ENCODE results near the gene TDRD7. TPM values are rescaled to one million over a fixed set of nuclear protein-coding genes. Genes with fewer than 3 reads are reported as not detected.
A peak's percentile ranks its signal among the peaks of the same experiment; 100 is the strongest.

TDRD7 gene
- total and polyA plus RNA-seq, 2 of the 13 experiments (the other 11 are each of a cell fraction or from before 2014, with no cell fraction given): 9.8 to 15.5 TPM

DNA sequence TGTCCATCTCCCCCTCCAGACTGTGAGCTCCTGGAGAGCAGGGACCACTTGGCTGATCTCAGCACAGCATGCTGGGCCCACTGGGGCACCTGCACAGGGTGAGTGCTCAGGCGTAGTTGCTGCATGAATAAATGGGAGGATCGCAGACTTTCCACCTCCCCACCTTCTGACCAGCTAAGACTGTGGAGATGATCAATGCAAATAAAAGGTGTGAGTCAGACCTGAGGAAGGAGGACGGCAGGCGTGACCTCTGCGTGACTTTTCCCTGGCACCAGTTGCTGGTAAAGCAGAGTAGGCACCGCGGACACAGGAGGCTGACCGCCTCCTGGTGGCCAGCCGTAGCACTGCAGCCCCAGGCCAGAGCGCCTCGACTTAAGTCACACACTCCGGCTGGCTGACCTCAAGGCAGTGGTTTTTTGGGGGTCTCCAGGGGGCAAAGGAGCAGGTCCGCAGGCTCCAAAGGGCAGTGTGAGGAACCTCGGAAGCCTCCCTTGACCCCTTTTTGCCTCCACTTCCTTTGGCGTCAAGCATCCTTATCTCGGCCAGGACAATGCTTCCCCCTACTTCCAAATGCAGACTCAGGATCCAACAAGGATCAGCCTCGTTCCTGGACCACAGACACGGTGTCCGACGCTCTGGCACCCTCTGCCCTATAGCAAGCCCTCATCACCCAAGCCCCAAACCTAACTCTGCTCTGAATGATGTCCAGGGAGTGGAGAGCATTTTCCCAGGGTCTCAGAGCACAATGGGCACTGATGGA is 12.7 kb upstream of the TDRD7 start (continued):
- no peak for TF ChIP-seq SRY (CRISPR knock-in tag; IDR thresholded peaks at IDR 0.05)
- TF ChIP-seq ATM (IDR thresholded peaks at IDR 0.05; ENCODE audit: borderline replicate concordance): no peak
- no peak for TF ChIP-seq ZNF3 (CRISPR knock-in tag; IDR thresholded peaks at IDR 0.05)
- TF ChIP-seq ZNF75D (CRISPR knock-in tag; IDR thresholded peaks at IDR 0.05; ENCODE audit: borderline replicate concordance): no peak
- no peak for TF ChIP-seq IKZF4 (CRISPR knock-in tag; IDR thresholded peaks at IDR 0.05; ENCODE audit: borderline replicate concordance, low read depth, not compliant biosample characterization)
- no peak for TF ChIP-seq TBL1XR1 (IDR thresholded peaks at IDR 0.05; ENCODE audit: borderline replicate concordance, low read length, partially characterized antibody)
- no peak for TF ChIP-seq RORA (CRISPR knock-in tag; IDR thresholded peaks at IDR 0.05)
- no peak for TF ChIP-seq SRSF9 (IDR thresholded peaks at IDR 0.05; ENCODE audit: borderline replicate concordance, insufficient read depth, low read depth, low read length, poor library complexity, severe bottlenecking)
- TF ChIP-seq EP300 (IDR thresholded peaks at IDR 0.05; ENCODE audit: low read depth in 2 of 2, low read length in 2 of 2): no peak
- no peak for TF ChIP-seq EP300 (CRISPR knock-in tag; IDR thresholded peaks at IDR 0.05; ENCODE audit: borderline replicate concordance)
- no peak for TF ChIP-seq ELF1 (CRISPR knock-in tag; IDR thresholded peaks at IDR 0.05)
- TF ChIP-seq, protein P1, sequence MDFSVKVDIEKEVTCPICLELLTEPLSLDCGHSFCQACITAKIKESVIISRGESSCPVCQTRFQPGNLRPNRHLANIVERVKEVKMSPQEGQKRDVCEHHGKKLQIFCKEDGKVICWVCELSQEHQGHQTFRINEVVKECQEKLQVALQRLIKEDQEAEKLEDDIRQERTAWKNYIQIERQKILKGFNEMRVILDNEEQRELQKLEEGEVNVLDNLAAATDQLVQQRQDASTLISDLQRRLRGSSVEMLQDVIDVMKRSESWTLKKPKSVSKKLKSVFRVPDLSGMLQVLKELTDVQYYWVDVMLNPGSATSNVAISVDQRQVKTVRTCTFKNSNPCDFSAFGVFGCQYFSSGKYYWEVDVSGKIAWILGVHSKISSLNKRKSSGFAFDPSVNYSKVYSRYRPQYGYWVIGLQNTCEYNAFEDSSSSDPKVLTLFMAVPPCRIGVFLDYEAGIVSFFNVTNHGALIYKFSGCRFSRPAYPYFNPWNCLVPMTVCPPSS (IDR thresholded peaks at IDR 0.05): no peak
- TF ChIP-seq ZFP91 (CRISPR knock-in tag; IDR thresholded peaks at IDR 0.05; ENCODE audit: borderline replicate concordance): peak; percentile 65; the same call in 1 of the 2 replicates
- TF ChIP-seq GABPA (IDR thresholded peaks at IDR 0.05; ENCODE audit: low read depth, low read length): no peak
- TF ChIP-seq GABPA (CRISPR knock-in tag; IDR thresholded peaks at IDR 0.05; ENCODE audit: low read depth): no peak
- TF ChIP-seq HMGA1 (CRISPR knock-in tag; conservative IDR thresholded peaks at IDR 0.05): no peak
- TF ChIP-seq XBP1 (CRISPR knock-in tag; IDR thresholded peaks at IDR 0.05): no peak
- TF ChIP-seq POGZ (CRISPR knock-in tag; IDR thresholded peaks at IDR 0.05): no peak
- no peak for TF ChIP-seq ZNF660 (CRISPR knock-in tag; IDR thresholded peaks at IDR 0.05; ENCODE audit: borderline replicate concordance, low read depth)
- TF ChIP-seq CREM (IDR thresholded peaks at IDR 0.05): no peak
- no peak for TF ChIP-seq CREM (CRISPR knock-in tag; IDR thresholded peaks at IDR 0.05)
- TF ChIP-seq MBD4 (IDR thresholded peaks at IDR 0.05; ENCODE audit: borderline replicate concordance, low read length): no peak
- TF ChIP-seq, protein P2, sequence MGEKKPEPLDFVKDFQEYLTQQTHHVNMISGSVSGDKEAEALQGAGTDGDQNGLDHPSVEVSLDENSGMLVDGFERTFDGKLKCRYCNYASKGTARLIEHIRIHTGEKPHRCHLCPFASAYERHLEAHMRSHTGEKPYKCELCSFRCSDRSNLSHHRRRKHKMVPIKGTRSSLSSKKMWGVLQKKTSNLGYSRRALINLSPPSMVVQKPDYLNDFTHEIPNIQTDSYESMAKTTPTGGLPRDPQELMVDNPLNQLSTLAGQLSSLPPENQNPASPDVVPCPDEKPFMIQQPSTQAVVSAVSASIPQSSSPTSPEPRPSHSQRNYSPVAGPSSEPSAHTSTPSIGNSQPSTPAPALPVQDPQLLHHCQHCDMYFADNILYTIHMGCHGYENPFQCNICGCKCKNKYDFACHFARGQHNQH (CRISPR knock-in tag; IDR thresholded peaks at IDR 0.05): no peak
- TF ChIP-seq ISL2 (CRISPR knock-in tag; IDR thresholded peaks at IDR 0.05): no peak
- no peak for TF ChIP-seq ZBTB21 (CRISPR knock-in tag; IDR thresholded peaks at IDR 0.05)
- TF ChIP-seq, protein P3, sequence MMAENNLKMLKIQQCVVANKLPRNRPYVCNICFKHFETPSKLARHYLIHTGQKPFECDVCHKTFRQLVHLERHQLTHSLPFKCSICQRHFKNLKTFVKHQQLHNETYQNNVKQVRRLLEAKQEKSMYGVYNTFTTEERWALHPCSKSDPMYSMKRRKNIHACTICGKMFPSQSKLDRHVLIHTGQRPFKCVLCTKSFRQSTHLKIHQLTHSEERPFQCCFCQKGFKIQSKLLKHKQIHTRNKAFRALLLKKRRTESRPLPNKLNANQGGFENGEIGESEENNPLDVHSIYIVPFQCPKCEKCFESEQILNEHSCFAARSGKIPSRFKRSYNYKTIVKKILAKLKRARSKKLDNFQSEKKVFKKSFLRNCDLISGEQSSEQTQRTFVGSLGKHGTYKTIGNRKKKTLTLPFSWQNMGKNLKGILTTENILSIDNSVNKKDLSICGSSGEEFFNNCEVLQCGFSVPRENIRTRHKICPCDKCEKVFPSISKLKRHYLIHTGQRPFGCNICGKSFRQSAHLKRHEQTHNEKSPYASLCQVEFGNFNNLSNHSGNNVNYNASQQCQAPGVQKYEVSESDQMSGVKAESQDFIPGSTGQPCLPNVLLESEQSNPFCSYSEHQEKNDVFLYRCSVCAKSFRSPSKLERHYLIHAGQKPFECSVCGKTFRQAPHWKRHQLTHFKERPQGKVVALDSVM (CRISPR knock-in tag; IDR thresholded peaks at IDR 0.05): no peak

Data from HepG2 (cell line).